NB4 (cell line): Measurements from ENCODE around the gene CASTOR2.

Experiments used
- MYC ChIP-seq: IDR thresholded peaks from 2 replicates; pipeline ENCODE4 v1.6.1; 2011; ENCODE audit warnings: low read depth, low read length
- POLR2A ChIP-seq: IDR thresholded peaks from 2 replicates; pipeline ENCODE4 v1.6.1; 2011; ENCODE audit warnings: mild to moderate bottlenecking; ENCODE audit not compliant: insufficient read length; ENCODE audit errors: extremely low read depth
- TF ChIP-seq, protein P1 (sequence below): IDR thresholded peaks from one replicate; pipeline ENCODE4 v1.5.1; 2012; ENCODE audit warnings: low read depth, low read length
- TF ChIP-seq, protein P2 (sequence below): IDR thresholded peaks from 2 replicates; pipeline ENCODE4 v1.6.1; 2011; ENCODE audit warnings: low read depth, low read length

DNA sequence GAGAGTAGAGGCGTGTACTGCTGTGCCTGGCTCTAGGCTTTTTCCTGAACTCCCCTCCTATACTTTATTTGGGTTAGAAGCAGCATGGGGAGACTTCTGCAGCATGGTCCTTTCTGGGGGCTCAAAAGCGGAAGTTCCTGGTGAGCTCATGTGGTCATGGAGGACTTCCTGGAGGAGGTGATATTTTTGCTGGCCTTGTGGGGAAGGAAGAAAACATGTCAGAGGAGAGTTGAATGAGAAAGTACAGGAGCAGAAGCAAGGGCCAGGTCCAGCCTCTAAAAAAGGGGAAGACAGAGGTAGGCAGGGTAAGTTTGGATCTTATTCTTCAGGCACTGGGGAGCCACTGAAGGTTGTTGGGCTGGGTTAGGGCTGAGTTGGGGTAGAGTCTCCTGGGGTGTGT, 45.5 kb downstream of the CASTOR2 start:
- TF ChIP-seq POLR2A: no peak
- TF ChIP-seq, protein P1, sequence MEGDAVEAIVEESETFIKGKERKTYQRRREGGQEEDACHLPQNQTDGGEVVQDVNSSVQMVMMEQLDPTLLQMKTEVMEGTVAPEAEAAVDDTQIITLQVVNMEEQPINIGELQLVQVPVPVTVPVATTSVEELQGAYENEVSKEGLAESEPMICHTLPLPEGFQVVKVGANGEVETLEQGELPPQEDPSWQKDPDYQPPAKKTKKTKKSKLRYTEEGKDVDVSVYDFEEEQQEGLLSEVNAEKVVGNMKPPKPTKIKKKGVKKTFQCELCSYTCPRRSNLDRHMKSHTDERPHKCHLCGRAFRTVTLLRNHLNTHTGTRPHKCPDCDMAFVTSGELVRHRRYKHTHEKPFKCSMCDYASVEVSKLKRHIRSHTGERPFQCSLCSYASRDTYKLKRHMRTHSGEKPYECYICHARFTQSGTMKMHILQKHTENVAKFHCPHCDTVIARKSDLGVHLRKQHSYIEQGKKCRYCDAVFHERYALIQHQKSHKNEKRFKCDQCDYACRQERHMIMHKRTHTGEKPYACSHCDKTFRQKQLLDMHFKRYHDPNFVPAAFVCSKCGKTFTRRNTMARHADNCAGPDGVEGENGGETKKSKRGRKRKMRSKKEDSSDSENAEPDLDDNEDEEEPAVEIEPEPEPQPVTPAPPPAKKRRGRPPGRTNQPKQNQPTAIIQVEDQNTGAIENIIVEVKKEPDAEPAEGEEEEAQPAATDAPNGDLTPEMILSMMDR: no peak
- no peak for TF ChIP-seq MYC
- TF ChIP-seq, protein P2, sequence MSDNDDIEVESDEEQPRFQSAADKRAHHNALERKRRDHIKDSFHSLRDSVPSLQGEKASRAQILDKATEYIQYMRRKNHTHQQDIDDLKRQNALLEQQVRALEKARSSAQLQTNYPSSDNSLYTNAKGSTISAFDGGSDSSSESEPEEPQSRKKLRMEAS: no peak
